OCI-LY7 (cell line): Measurements from ENCODE around the gene INSIG2. TPM values are rescaled to one million over a fixed set of nuclear protein-coding genes. Genes with fewer than 3 reads are reported as not detected.

Source experiments
- BruUV-seq: library from RNA; stranded (reverse); fragments of 400-500 nt; replicated peaks from 2 replicates; lab custom pipeline; 2021; lab: Mats Ljungman, UMichigan
- CTCF ChIA-PET: fragments of 300-600 bp; sonication (Branson Sonifier 250); formaldehyde crosslinking; loops from one replicate; lab custom pipeline; 2022; ENCODE audit warnings: antibody characterized with exemption; ENCODE audit not compliant: unreplicated experiment; lab: Charles Lee
- POLR2A ChIA-PET: fragments of 300-600 bp; sonication (Branson Sonifier 250); formaldehyde crosslinking; loops from one replicate; lab custom pipeline; 2022; ENCODE audit warnings: antibody characterized with exemption; lab: Charles Lee
- DNase-seq: peaks from one replicate; pipeline ENCODE4 v3.0.0-alpha.2; 2015; ENCODE audit warnings: low spot score
- H2AFZ ChIP-seq: fragments of 200-600 bp; sonication (generic), shearing (Covaris generic); 2 replicates; pipeline ENCODE4 v1.6.1; 2014; ENCODE audit warnings: mild to moderate bottlenecking, antibody characterized with exemption, low read length, moderate library complexity
- H3K27ac ChIP-seq: fragments of 200-600 bp; sonication (generic); 2 replicates; pipeline ENCODE4 v1.5.1; 2014; ENCODE audit warnings: mixed run types, low read depth, mild to moderate bottlenecking, moderate library complexity, low read length, inconsistent platforms; ENCODE audit not compliant: poor library complexity, severe bottlenecking
- H3K36me3 ChIP-seq: fragments of 200-600 bp; sonication (generic); 2 replicates; pipeline ENCODE4 v1.6.1; 2014; ENCODE audit warnings: mild to moderate bottlenecking, antibody characterized with exemption, low read length, moderate library complexity, mixed read lengths; ENCODE audit not compliant: insufficient read depth
- H3K4me1 ChIP-seq: fragments of 200-600 bp; sonication (generic); 2 replicates; pipeline ENCODE4 v1.5.1; 2014; ENCODE audit warnings: mild to moderate bottlenecking, low read length; ENCODE audit not compliant: insufficient read depth, poor library complexity, severe bottlenecking
- H3K4me2 ChIP-seq: fragments of 200-600 bp; sonication (generic); 2 replicates; pipeline ENCODE4 v1.6.1; 2014; ENCODE audit warnings: mild to moderate bottlenecking, low read length
- H3K4me3 ChIP-seq: fragments of 200-600 bp; sonication (generic); 2 replicates; pipeline ENCODE4 v1.5.1; 2014; ENCODE audit warnings: mild to moderate bottlenecking, low read depth, low read length; ENCODE audit not compliant: poor library complexity, severe bottlenecking
- H3K79me2 ChIP-seq: fragments of 200-600 bp; sonication (generic); 2 replicates; pipeline ENCODE4 v1.6.1; 2016; ENCODE audit warnings: low read depth, mild to moderate bottlenecking, low read length, moderate library complexity, mixed read lengths; ENCODE audit not compliant: insufficient read depth
- H3K9me2 ChIP-seq: fragments of 200-600 bp; sonication (generic); 2 replicates; pipeline ENCODE4 v1.6.1; 2016; ENCODE audit warnings: mild to moderate bottlenecking, low read length, mixed read lengths; ENCODE audit not compliant: insufficient read depth
- H3K9me3 ChIP-seq: fragments of 200-600 bp; sonication (generic); 2 replicates; pipeline ENCODE4 v1.6.1; 2014; ENCODE audit warnings: mild to moderate bottlenecking, mixed run types, low read length, mixed read lengths
- H4K20me1 ChIP-seq: fragments of 200-600 bp; sonication (generic); 2 replicates; pipeline ENCODE4 v1.6.1; 2014; ENCODE audit warnings: mild to moderate bottlenecking, antibody characterized with exemption, low read length, moderate library complexity, mixed read lengths; ENCODE audit not compliant: insufficient read depth
- EZH2phosphoT487 ChIP-seq: fragments of 200-600 bp; sonication (generic); IDR thresholded peaks from 2 replicates; pipeline ENCODE4 v1.6.1; 2018; ENCODE audit warnings: low read depth, borderline replicate concordance, mild to moderate bottlenecking, mixed run types, antibody characterized with exemption, low read length, moderate library complexity, mixed read lengths
- intact Hi-C: fragments of 100-400 bp; cut with micrococcal nuclease; formaldehyde crosslinking; loops from one replicate; pipeline ENCODE4 v1.10.0; 2022; ENCODE audit not compliant: unreplicated experiment
- total RNA-seq, 2 experiments: library from RNA; depleted of rRNA in 1 of 2; stranded (reverse); fragments of >200 nt in 1 of 2; shearing (Covaris generic) in 1 of 2; gene quantifications; 2 replicates each; pipeline ENCODE4 v1.2.3, GENCODE V29; 2014 to 2022
- TF ChIP-seq, protein P1 (sequence below): fragments of 200-600 bp; sonication (generic); conservative IDR thresholded peaks from 2 replicates; pipeline ENCODE4 v1.5.1; 2014; ENCODE audit warnings: mild to moderate bottlenecking, antibody characterized with exemption, low read length, moderate library complexity, mixed read lengths

The INSIG2 gene
- total RNA-seq, 2 experiments from 2014 or later: 5.9 to 21.2 TPM

DNA sequence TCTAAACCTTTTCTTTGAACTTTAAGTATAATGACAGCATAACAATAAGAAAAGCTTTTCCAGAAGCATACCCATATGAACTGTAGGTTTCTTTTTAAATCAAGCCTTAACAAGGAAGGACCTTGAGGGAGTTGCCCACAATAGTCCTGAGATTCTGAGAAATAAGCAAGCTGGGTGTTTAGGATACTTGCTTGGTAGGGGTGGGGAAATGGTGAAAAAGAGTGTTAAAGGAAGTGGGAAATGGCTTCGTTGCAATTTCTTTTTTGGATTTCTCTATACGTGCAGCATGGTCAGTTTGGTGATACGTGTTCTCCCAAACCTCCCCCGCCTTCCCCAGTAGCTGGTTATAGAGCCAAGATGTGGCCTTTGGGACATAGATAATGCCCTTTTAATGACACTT is 17.2 kb downstream of the INSIG2 start:
- Histone ChIP-seq H3K4me2 (no peak overlapping the region), H3K9me3 (no peaks in the 10 kb centered on the region), H3K27ac (no peak overlapping the region), H3K4me3 (no peak overlapping the region), H4K20me1 (no peaks in the 10 kb centered on the region; the same call in 1 of the 2 replicates), H3K79me2 (no peaks in the 10 kb centered on the region), H3K9me2 (no peaks in the 10 kb centered on the region), H3K36me3 (peaks cover 23% of the 10 kb centered on the region), H3K4me1 (no peaks in the 10 kb centered on the region), H2AFZ (no peak overlapping the region)
- no peak for DNase-seq
- TF ChIP-seq, protein P1, sequence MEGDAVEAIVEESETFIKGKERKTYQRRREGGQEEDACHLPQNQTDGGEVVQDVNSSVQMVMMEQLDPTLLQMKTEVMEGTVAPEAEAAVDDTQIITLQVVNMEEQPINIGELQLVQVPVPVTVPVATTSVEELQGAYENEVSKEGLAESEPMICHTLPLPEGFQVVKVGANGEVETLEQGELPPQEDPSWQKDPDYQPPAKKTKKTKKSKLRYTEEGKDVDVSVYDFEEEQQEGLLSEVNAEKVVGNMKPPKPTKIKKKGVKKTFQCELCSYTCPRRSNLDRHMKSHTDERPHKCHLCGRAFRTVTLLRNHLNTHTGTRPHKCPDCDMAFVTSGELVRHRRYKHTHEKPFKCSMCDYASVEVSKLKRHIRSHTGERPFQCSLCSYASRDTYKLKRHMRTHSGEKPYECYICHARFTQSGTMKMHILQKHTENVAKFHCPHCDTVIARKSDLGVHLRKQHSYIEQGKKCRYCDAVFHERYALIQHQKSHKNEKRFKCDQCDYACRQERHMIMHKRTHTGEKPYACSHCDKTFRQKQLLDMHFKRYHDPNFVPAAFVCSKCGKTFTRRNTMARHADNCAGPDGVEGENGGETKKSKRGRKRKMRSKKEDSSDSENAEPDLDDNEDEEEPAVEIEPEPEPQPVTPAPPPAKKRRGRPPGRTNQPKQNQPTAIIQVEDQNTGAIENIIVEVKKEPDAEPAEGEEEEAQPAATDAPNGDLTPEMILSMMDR: no peak
- no peak for TF ChIP-seq EZH2phosphoT487
- BruUV-seq: no TSS peak
- POLR2A ChIA-PET: interaction anchor here (0.9 to 1.3 kb wide), 4 partner anchors 16 to 51 kb away, joined by 3 read pairs; no protein-coding TSS in a partner anchor
- CTCF ChIA-PET: no interaction called here
- intact Hi-C loops: no loop called here

DNA sequence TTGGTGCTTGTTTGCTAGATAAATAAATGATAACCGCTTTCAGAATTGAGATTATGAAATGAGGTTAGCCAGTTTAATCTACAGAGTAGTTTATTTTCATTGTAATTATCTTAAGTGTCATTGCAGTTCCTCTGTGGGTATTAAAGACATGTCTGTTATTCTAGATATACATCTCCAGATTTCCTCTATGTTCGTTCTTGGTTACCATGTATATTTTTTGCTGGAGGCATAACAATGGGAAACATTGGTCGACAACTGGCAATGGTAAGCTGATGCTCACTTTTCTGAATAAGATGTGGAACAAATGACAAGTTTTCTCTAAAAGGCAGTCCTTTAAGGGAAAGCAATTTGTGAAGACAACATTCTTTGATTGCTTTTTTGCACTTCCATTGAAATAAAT is 18.7 kb downstream of the INSIG2 start:
- Histone ChIP-seq H4K20me1 (no peaks in the 10 kb centered on the region; the same call in 1 of the 2 replicates), H3K9me2 (no peaks in the 10 kb centered on the region), H3K79me2 (no peaks in the 10 kb centered on the region), H3K4me1 (no peaks in the 10 kb centered on the region), H3K9me3 (no peaks in the 10 kb centered on the region), H3K36me3 (peaks cover 23% of the 10 kb centered on the region), H3K4me3 (no peak overlapping the region), H2AFZ (no peak overlapping the region), H3K4me2 (no peak overlapping the region), H3K27ac (no peak overlapping the region)
- POLR2A ChIA-PET: no interaction called here
- intact Hi-C loops: no loop called here
- TF ChIP-seq EZH2phosphoT487: no peak
- TF ChIP-seq, protein P1: no peak
- no TSS peak for BruUV-seq
- no peak for DNase-seq
- CTCF ChIA-PET: no interaction called here

DNA sequence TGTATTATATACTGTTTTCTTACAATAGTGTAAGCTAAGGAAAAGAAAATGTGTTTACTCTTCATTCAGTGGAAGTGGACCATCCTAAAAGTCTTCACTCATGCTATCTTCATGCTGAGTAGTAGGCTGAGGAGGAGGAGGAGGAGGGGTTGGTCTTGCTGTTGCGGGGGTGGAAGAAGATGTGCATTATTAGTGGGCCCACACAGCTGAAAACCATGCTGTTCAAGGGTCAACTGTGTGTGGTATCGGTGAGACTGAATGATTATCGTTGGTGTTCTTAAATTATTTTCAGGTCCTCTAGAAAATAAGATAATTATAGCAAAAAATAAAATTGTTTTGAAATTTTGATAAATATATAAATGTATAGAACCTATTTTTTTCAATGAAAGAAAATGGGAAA is 22.0 kb downstream of the INSIG2 start:
- Histone ChIP-seq H4K20me1 (no peaks in the 10 kb centered on the region), H3K4me2 (no peak overlapping the region), H2AFZ (no peak overlapping the region), H3K79me2 (no peaks in the 10 kb centered on the region), H3K9me2 (no peaks in the 10 kb centered on the region), H3K4me3 (no peak overlapping the region), H3K27ac (no peak overlapping the region), H3K36me3 (peaks cover 16% of the 10 kb centered on the region), H3K9me3 (no peaks in the 10 kb centered on the region), H3K4me1 (no peaks in the 10 kb centered on the region)
- intact Hi-C loops: no loop called here
- BruUV-seq: no TSS peak
- ChIA-PET CTCF (no interaction called here), POLR2A (no interaction called here)
- TF ChIP-seq EZH2phosphoT487: no peak
- TF ChIP-seq, protein P1: no peak
- DNase-seq: no peak
